ENCODE results near the gene PPP2R1B. TPM values are rescaled to one million over a fixed set of nuclear protein-coding genes. Genes with fewer than 3 reads are reported as not detected.
A peak's percentile ranks its signal among the peaks of the same experiment; 100 is the strongest.

The PPP2R1B gene
- total RNA-seq, 1 experiment from 2014 or later: 105 TPM

DNA sequence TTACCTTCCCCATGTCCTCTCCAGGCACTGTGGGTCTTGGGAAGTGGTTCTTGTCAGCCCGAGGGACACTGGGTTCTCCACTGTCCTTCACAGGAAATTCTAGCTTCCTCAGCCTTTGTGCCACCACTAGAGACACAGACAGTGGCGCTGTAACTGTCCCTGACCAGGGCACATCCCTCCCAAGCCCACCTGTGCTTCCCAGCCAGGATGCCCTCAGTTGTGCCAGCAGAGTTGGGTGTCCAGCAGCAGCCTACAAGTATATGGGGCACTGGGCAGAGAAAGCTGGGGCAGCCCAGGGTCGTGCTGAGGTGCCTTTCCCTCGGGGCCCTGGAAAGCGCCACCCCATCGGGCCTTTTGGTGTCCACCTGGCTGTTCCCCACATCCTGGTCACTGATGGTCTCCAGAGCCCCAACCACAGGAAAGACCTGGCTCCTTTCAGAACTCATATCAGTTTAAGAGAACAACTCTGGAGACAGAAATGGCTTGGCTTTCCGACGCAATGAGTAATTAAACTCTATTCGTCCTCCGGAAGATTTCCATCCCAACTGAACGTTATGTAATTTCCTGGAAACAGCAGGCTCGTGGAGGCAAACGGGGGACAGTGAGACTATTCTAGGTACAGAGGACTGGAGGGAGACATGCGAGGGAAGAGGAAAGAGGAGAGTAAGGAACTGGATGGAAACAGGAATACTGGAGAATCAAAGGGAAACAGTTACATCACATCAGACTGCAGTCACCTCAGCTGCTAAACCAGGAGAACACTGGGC lies 28.6 kb downstream of the PPP2R1B start:
- H3K4me2 ChIP-seq (ENCODE audit: insufficient read depth, insufficient read length, low read length): no peak overlapping the region
- no peak overlapping the region for H3K56ac ChIP-seq (ENCODE audit: insufficient read length, low read depth, low read length)
- no peak overlapping the region for H3K14ac ChIP-seq (ENCODE audit: insufficient read depth, low read length)
- H3K79me2 ChIP-seq (ENCODE audit: insufficient read depth, low read length): no peaks in the 10 kb centered on the region
- no peak overlapping the region for H3T11ph ChIP-seq (ENCODE audit: low read length)
- no peak overlapping the region for H3K27ac ChIP-seq (ENCODE audit: insufficient read length, low read depth, low read length)
- Mint-ChIP-seq H3K4me3 (no peak overlapping the region), H3K4me1 (peaks cover 20 to 42% of the 10 kb centered on the region in 2 experiments), H3K27ac (peak overlapping the region in 2 of 3 experiments; percentile 69 to 85; a peak in 4 of 7 replicates), H3K36me3 (ENCODE audit: insufficient read depth in 1 of 3, low read depth in 3 of 3) (peaks cover 5 to 35% (median 20%) of the 10 kb centered on the region in 3 experiments; a peak in 5 of 7 replicates), H3K9me3 (no peaks in the 10 kb centered on the region), H3K27me3 (ENCODE audit: low read depth) (no peaks in the 10 kb centered on the region)
- no peak overlapping the region for H4K5ac ChIP-seq (ENCODE audit: insufficient read length, low read depth, low read length)
- no peak overlapping the region for H3K4ac ChIP-seq (ENCODE audit: low read depth, low read length)
- no peaks in the 10 kb centered on the region for H3K4me1 ChIP-seq (ENCODE audit: insufficient read depth, low read length)
- H2BK5ac ChIP-seq (ENCODE audit: insufficient read length, low read length): no peak overlapping the region
- no peak overlapping the region for H2AK5ac ChIP-seq (ENCODE audit: insufficient read length, low read length)
- no peak overlapping the region for H2BK120ac ChIP-seq (ENCODE audit: low read depth, low read length, poor library complexity, severe bottlenecking)
- H3K27me3 ChIP-seq (ENCODE audit: insufficient read depth, low read length): no peaks in the 10 kb centered on the region
- H3K9ac ChIP-seq (ENCODE audit: extremely low read depth, insufficient read length, low read length): no peak overlapping the region
- TF ChIP-seq, protein P1, sequence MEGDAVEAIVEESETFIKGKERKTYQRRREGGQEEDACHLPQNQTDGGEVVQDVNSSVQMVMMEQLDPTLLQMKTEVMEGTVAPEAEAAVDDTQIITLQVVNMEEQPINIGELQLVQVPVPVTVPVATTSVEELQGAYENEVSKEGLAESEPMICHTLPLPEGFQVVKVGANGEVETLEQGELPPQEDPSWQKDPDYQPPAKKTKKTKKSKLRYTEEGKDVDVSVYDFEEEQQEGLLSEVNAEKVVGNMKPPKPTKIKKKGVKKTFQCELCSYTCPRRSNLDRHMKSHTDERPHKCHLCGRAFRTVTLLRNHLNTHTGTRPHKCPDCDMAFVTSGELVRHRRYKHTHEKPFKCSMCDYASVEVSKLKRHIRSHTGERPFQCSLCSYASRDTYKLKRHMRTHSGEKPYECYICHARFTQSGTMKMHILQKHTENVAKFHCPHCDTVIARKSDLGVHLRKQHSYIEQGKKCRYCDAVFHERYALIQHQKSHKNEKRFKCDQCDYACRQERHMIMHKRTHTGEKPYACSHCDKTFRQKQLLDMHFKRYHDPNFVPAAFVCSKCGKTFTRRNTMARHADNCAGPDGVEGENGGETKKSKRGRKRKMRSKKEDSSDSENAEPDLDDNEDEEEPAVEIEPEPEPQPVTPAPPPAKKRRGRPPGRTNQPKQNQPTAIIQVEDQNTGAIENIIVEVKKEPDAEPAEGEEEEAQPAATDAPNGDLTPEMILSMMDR (conservative IDR thresholded peaks at IDR 0.05): no peak
- H4K8ac ChIP-seq (replicated peaks; ENCODE audit: insufficient read length, low read depth, low read length): no peak overlapping the region
- no peak overlapping the region for H4K91ac ChIP-seq (ENCODE audit: insufficient read length, low read depth, low read length)
- DNase-seq: no peak
- H3K9me3 ChIP-seq (ENCODE audit: control insufficient read depth, low read depth, low read length): no peaks in the 10 kb centered on the region
- H3K23ac ChIP-seq (ENCODE audit: insufficient read length, low read depth, low read length): no peak overlapping the region
- no peak overlapping the region for H2BK15ac ChIP-seq (ENCODE audit: low read depth, low read length)
- H2BK12ac ChIP-seq (ENCODE audit: insufficient read length, low read depth, low read length): no peak overlapping the region
- no peaks in the 10 kb centered on the region for H4K20me1 ChIP-seq (ENCODE audit: control insufficient read depth, insufficient read depth, insufficient read length)
- H2BK20ac ChIP-seq (ENCODE audit: low read depth, low read length, poor library complexity, severe bottlenecking): no peak overlapping the region
- no peak overlapping the region for H3K18ac ChIP-seq (ENCODE audit: insufficient read length, low read depth, low read length)
- H3K23me2 ChIP-seq (ENCODE audit: insufficient read length, low read depth, low read length, poor library complexity, severe bottlenecking): no peaks in the 10 kb centered on the region
- no peaks in the 10 kb centered on the region for H3K79me1 ChIP-seq (ENCODE audit: insufficient read depth, low read depth, low read length, poor library complexity, severe bottlenecking)
- WGBS (ENCODE audit: extremely low coverage, insufficient read length, low lambda C conversion rate): no CpG with 5 or more reads among the region's 14 CpGs
- H2AFZ ChIP-seq (ENCODE audit: low read length): no peak overlapping the region
